B cell (primary cell): ENCODE results near the gene NSUN2. TPM values are rescaled to one million over a fixed set of nuclear protein-coding genes. Genes with fewer than 3 reads are reported as not detected.

Experiments used
- ATAC-seq: fragments of 200-7000 bp; cut with Tn5 transposase; one replicate; pipeline ENCODE4 v1.10.0; 2021; ENCODE audit warnings: low read depth, mild to moderate bottlenecking, moderate number of reproducible peaks, moderate library complexity
- CTCF ChIA-PET: fragments of 350-600 bp; sonication (Branson Sonifier 250); formaldehyde crosslinking; loops from one replicate; lab custom pipeline; 2021; ENCODE audit warnings: antibody characterized with exemption, inconsistent platforms; lab: Charles Lee
- POLR2A ChIA-PET: fragments of 350-600 bp; sonication (Branson Sonifier 250); formaldehyde crosslinking; loops from one replicate; lab custom pipeline; 2021; ENCODE audit warnings: antibody characterized with exemption; lab: Charles Lee
- DNase-seq: peaks from one replicate; pipeline ENCODE4 v3.0.0; 2013
- H2AFZ ChIP-seq: 2 replicates; pipeline ENCODE4 v1.6.1; 2012; ENCODE audit warnings: mild to moderate bottlenecking, low read depth, low read length; ENCODE audit not compliant: insufficient read depth, poor library complexity, severe bottlenecking
- H3K27ac ChIP-seq, 2 donors: 1 replicate in 1 of 2; 2 replicates in 1 of 2; pipeline ENCODE4 v1.5.1; 2012 to 2013; ENCODE audit warnings: low read length in 2 of 2, mild to moderate bottlenecking in 2 of 2, moderate library complexity in 1 of 2
- H3K27me3 ChIP-seq, 4 experiments: fragments of 200-600 bp in 1 of 4; sonication (generic) in 1 of 4; replicated peaks in 1 of 4; 1 replicate in 2 of 4; 2 replicates in 2 of 4; pipeline versions ENCODE4 v1.6.1 to v1.7.0; 2013 to 2016; ENCODE audit warnings: low read length in 3 of 4, mild to moderate bottlenecking in 2 of 4, mixed read lengths in 1 of 4, moderate library complexity in 1 of 4; ENCODE audit not compliant: insufficient read depth in 4 of 4, control insufficient read depth in 3 of 4; ENCODE audit errors: control extremely low read depth in 1 of 4
- H3K36me3 ChIP-seq, 2 experiments: replicated peaks in 1 of 2; 1 replicate in 1 of 2; 2 replicates in 1 of 2; pipeline versions ENCODE4 v1.6.1 to v1.7.1; 2013; ENCODE audit warnings: low read length in 1 of 2; ENCODE audit not compliant: insufficient read depth in 2 of 2, control insufficient read depth in 1 of 2; ENCODE audit errors: control extremely low read depth in 1 of 2, extremely low read depth in 1 of 2
- H3K4me1 ChIP-seq, 2 donors: fragments of 200-600 bp in 1 of 2; sonication (generic) in 1 of 2; 1 replicate in 1 of 2; 2 replicates in 1 of 2; pipeline versions ENCODE4 v1.5.1 to v1.6.1; 2013 to 2017; ENCODE audit warnings: low read length in 2 of 2; ENCODE audit not compliant: control insufficient read depth in 2 of 2, insufficient read depth in 2 of 2
- H3K4me2 ChIP-seq: replicated peaks from 2 replicates; pipeline ENCODE3; 2012; ENCODE audit warnings: mild to moderate bottlenecking, low read depth, low read length; ENCODE audit not compliant: poor library complexity, severe bottlenecking
- H3K4me3 ChIP-seq, 5 experiments: fragments of 200-600 bp in 1 of 5; sonication (generic) in 1 of 5; 1 replicate in 3 of 5; 2 replicates in 2 of 5; pipeline versions ENCODE4 v1.5.1 to v1.7.0; 2011 to 2016; ENCODE audit warnings: low read length in 4 of 5, mild to moderate bottlenecking in 4 of 5, low read depth in 2 of 5, control low read depth in 1 of 5, moderate library complexity in 1 of 5; ENCODE audit not compliant: insufficient read depth in 1 of 5; ENCODE audit errors: control extremely low read depth in 1 of 5, extremely low read depth in 1 of 5
- H3K79me2 ChIP-seq: fragments of 200-600 bp; sonication (generic); one replicate; pipeline ENCODE4 v1.6.0; 2016; ENCODE audit warnings: low read length; ENCODE audit not compliant: control insufficient read depth, insufficient read depth
- H3K9ac ChIP-seq: fragments of 200-600 bp; sonication (generic); 2 replicates; pipeline ENCODE4 v1.6.1; 2017; ENCODE audit warnings: mild to moderate bottlenecking, low read length, moderate library complexity
- H3K9me3 ChIP-seq, 3 donors: one replicate each; pipeline versions ENCODE4 v1.6.1 to v1.7.1; 2013; ENCODE audit warnings: low read length in 2 of 3; ENCODE audit not compliant: control insufficient read depth in 2 of 3, insufficient read depth in 1 of 3; ENCODE audit errors: control extremely low read depth in 1 of 3
- H4K20me1 ChIP-seq: 2 replicates; pipeline ENCODE4 v1.6.0; 2012; ENCODE audit warnings: mild to moderate bottlenecking, low read length; ENCODE audit not compliant: insufficient read depth, control insufficient read depth, poor library complexity, severe bottlenecking
- H3K27ac Mint-ChIP-seq: one replicate; pipeline ENCODE4 v1.8.0; 2021; ENCODE audit warnings: mixed read lengths
- H3K27me3 Mint-ChIP-seq: one replicate; pipeline ENCODE4 v1.8.0; 2021; ENCODE audit warnings: mixed read lengths
- H3K4me1 Mint-ChIP-seq: one replicate; pipeline ENCODE4 v1.8.0; 2021; ENCODE audit warnings: mixed read lengths
- H3K4me3 Mint-ChIP-seq: one replicate; pipeline ENCODE4 v1.8.0; 2021; ENCODE audit warnings: mixed read lengths
- H3K9me3 Mint-ChIP-seq: one replicate; pipeline ENCODE4 v1.8.0; 2022; ENCODE audit warnings: mixed read lengths; ENCODE audit not compliant: insufficient read depth
- EZH2 ChIP-seq: IDR thresholded peaks from 2 replicates; pipeline ENCODE4 v1.6.1; 2012; ENCODE audit warnings: borderline replicate concordance, low read depth, mild to moderate bottlenecking, moderate library complexity, low read length; ENCODE audit not compliant: insufficient read depth, poor library complexity, severe bottlenecking
- WGBS: methylation state at CpG from one replicate; pipeline ENCODE4 v1.1.5; 2013; ENCODE audit warnings: missing lambda C conversion rate; ENCODE audit not compliant: insufficient coverage; 5-methylcytosine and 5-hydroxymethylcytosine counted together
- intact Hi-C: fragments of 100-400 bp; cut with micrococcal nuclease; formaldehyde crosslinking; loops from one replicate; pipeline ENCODE4 v1.10.0; 2022
- polyA plus RNA-seq: library from polyadenylated mRNA; depleted of rRNA; stranded (reverse); fragments of >200 nt; gene quantifications from 2 replicates; pipeline ENCODE4 v1.2.3, GENCODE V29; 2012
- total RNA-seq, 2 donors: library from RNA; stranded (reverse); fragments of 120-200 nt in 1 of 2; gene quantifications; 1 replicate in 1 of 2; 2 replicates in 1 of 2; pipeline versions ENCODE4 v1.2.3 to v1.2.4, GENCODE V29; 2013 to 2022
- TF ChIP-seq, protein P1 (sequence below): fragments of 200-600 bp; IDR thresholded peaks from one replicate; pipeline ENCODE4 v1.8.0; 2022; ENCODE audit warnings: antibody characterized with exemption, mild to moderate bottlenecking

NSUN2 gene
- total and polyA plus RNA-seq, 2 donors (not counting 1 experiment from before 2014, with no cell fraction given) = 58.8 to 85.0 TPM

DNA sequence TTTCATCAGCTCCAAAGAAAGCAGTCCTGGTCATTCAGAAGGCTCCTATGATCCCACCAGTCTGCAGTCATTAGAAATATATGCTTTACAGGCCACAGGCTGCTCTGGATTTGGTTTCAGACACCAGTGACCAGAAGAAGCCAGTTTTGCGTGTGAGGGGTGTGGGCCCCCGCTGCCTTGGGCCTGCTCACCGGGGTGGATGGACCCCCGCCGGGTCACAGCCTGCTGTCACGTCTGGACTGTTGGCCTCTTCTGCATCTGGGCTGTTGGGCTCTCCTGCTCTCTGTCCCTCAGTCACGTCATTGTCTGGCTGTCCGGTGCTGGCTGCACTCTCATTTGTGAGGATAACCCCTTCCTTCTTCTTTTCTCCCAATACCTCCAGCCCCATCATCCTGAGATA lies 33.1 kb downstream of the NSUN2 start:
- WGBS = 87% methylated on average over 8 of the region's 8 CpGs
- ChIA-PET POLR2A (no interaction called here), CTCF (no interaction called here)
- no peak for ATAC-seq
- no peaks in the 10 kb centered on the region for H3K27me3 ChIP-seq
- no peaks in the 10 kb centered on the region for H4K20me1 ChIP-seq
- Mint-ChIP-seq H3K4me3 (no peak overlapping the region), H3K27me3 (no peaks in the 10 kb centered on the region), H3K4me1 (no peaks in the 10 kb centered on the region), H3K27ac (no peak overlapping the region), H3K9me3 (no peaks in the 10 kb centered on the region)
- no peaks in the 10 kb centered on the region for H3K79me2 ChIP-seq
- DNase-seq = no peak
- TF ChIP-seq, protein P1, sequence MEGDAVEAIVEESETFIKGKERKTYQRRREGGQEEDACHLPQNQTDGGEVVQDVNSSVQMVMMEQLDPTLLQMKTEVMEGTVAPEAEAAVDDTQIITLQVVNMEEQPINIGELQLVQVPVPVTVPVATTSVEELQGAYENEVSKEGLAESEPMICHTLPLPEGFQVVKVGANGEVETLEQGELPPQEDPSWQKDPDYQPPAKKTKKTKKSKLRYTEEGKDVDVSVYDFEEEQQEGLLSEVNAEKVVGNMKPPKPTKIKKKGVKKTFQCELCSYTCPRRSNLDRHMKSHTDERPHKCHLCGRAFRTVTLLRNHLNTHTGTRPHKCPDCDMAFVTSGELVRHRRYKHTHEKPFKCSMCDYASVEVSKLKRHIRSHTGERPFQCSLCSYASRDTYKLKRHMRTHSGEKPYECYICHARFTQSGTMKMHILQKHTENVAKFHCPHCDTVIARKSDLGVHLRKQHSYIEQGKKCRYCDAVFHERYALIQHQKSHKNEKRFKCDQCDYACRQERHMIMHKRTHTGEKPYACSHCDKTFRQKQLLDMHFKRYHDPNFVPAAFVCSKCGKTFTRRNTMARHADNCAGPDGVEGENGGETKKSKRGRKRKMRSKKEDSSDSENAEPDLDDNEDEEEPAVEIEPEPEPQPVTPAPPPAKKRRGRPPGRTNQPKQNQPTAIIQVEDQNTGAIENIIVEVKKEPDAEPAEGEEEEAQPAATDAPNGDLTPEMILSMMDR = no peak
- TF ChIP-seq EZH2 = no peak
- H3K36me3 ChIP-seq = peaks cover 11 to 77% of the 10 kb centered on the region in 2 experiments
- no peak overlapping the region for H2AFZ ChIP-seq
- no peak overlapping the region for H3K4me2 ChIP-seq
- H3K4me3 ChIP-seq = no peak overlapping the region
- H3K4me1 ChIP-seq = no peaks in the 10 kb centered on the region
- H3K9ac ChIP-seq = no peak overlapping the region
- peaks cover 0 to 5% (median 0%) of the 10 kb centered on the region in 3 donors for H3K9me3 ChIP-seq
- intact Hi-C loops = no loop called here
- H3K27ac ChIP-seq = no peak overlapping the region

DNA sequence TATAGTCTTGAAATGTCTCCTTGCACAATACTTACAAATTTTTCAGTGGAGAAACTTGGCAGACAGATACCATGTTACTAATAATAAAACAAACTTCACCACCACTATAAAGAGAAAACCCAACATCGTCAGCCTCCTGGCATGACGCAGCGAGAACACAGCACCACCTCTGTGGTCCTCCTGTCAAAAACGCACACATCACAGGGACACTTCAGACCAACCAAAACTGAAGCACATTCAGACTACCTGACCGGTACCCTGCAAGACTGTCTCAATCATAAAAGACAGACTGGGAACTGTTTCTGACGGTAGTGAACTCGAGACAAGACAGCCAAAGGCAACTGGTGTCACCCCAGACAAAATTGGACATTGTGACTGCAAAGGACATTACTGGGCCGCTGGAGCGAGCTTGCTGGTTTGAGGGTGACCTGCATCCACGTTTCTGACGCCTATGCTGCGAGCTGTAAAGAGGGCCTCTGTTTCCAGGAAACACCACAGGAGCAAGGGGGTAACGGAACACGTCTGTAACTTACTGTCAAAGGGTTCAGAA lies 34.4 kb downstream of the NSUN2 start:
- ChIA-PET POLR2A (no interaction called here), CTCF (no interaction called here)
- no peaks in the 10 kb centered on the region for H4K20me1 ChIP-seq
- WGBS = 88% methylated on average over 14 of the region's 14 CpGs
- no peak overlapping the region for H3K9ac ChIP-seq
- Mint-ChIP-seq H3K4me1 (no peaks in the 10 kb centered on the region), H3K9me3 (no peaks in the 10 kb centered on the region), H3K27me3 (no peaks in the 10 kb centered on the region), H3K27ac (no peak overlapping the region), H3K4me3 (no peak overlapping the region)
- no peak overlapping the region for H2AFZ ChIP-seq
- no peak overlapping the region for H3K4me2 ChIP-seq
- ATAC-seq = no peak
- H3K9me3 ChIP-seq = peaks cover 0 to 5% (median 0%) of the 10 kb centered on the region in 3 donors
- no peak overlapping the region for H3K4me3 ChIP-seq
- H3K36me3 ChIP-seq = peaks cover 7 to 64% of the 10 kb centered on the region in 2 experiments
- H3K79me2 ChIP-seq = no peaks in the 10 kb centered on the region
- no peaks in the 10 kb centered on the region for H3K27me3 ChIP-seq
- DNase-seq = no peak
- H3K27ac ChIP-seq = no peak overlapping the region
- intact Hi-C loops = no loop called here
- TF ChIP-seq, protein P1 = no peak
- TF ChIP-seq EZH2 = no peak
- H3K4me1 ChIP-seq = no peaks in the 10 kb centered on the region
